ENCODE results near the gene PLEKHM3.

The PLEKHM3 gene

DNA sequence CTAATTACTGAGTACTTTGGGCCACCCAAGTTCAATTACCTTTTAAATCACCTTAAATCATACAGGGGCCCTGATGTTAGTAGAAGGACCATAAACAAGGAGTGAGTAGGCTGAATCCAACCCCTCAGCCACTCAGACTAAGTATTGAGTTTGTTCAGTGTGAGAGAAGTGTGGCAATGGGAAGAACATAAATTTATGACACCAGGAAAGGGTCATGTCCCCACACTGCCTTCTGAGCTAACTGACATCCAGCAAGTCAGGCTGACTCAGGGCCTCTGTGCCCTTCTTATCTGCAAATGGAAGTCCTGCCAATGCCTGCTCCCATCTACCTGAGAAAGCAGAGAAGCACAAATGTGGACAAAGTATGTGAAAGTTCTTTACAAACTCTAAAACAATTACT is 12.9 kb downstream of the PLEKHM3 start:
- H3K4me3 ChIP-seq (ENCODE audit: control insufficient read depth, low read depth, low read length): no peak overlapping the region
- DNase-seq (ENCODE audit: low read depth): no peak
- no peak for TF ChIP-seq CTCF (conservative IDR thresholded peaks at IDR 0.05; ENCODE audit: control insufficient read depth, insufficient read depth, low read depth, low read length)

DNA sequence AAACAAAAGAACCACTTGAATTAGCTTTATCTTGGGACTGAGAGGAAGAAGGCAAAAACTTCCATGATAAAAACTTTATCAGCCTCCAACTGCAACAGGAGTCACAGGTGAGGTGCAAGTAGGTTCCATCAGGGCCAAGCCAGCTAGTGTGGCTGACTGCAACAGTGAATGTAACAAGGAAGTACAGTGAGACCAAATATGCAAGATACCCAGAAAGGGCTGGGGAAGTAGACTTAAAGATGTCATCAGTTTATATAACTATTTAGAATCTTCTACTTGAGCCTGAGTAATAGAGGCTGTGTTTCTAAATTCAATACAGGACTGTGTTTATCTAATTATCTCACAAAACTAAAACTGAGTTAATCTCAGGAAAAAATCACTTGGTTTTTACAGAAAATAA is 14.8 kb downstream of the PLEKHM3 start:
- DNase-seq (ENCODE audit: low read depth): no peak
- no peak overlapping the region for H3K4me3 ChIP-seq (ENCODE audit: control insufficient read depth, low read depth, low read length)
- no peak for TF ChIP-seq CTCF (conservative IDR thresholded peaks at IDR 0.05; ENCODE audit: control insufficient read depth, insufficient read depth, low read depth, low read length)

DNA sequence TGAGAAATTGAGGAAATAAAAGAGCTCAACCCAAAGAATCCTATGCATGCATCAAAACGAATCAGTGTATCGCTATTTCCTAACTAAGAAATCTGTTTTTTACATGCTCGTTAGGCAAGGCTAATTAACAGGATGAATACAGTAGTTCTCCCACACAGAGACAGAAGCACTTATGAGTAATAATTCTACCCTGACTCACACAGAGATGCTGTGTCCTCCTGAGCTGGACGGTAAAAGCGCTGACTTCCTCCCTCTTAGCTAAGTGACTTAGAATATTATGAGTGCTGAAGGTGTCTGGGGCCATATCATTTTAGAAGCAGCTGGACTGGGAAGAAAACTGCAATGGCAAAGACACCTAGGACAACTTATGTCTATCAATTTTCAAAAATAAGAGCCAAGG is 18.5 kb downstream of the PLEKHM3 start:
- no peak for TF ChIP-seq CTCF (conservative IDR thresholded peaks at IDR 0.05; ENCODE audit: control insufficient read depth, insufficient read depth, low read depth, low read length)
- peak; percentile 56 for DNase-seq (ENCODE audit: low read depth)
- H3K4me3 ChIP-seq (ENCODE audit: control insufficient read depth, low read depth, low read length): no peak overlapping the region

DNA sequence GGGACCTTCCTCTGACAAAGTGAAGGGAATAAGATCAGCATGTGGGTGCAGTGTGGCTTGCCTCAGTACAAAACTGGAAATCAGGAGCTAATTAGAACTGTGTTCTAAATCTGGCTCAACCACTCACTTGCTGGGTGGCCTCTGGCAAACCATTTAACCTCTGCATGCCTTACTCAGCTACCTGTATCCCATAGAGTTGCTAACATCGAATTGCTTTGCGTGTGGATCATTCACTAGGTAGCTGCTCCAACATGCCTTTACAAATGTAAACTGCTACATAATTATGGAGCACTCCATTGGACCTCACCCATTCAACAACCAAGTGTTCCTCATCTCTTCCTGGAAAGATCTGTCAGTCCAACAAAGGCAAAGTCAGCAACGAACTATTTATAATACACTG is 19.0 kb downstream of the PLEKHM3 start:
- DNase-seq (ENCODE audit: low read depth): no peak
- TF ChIP-seq CTCF (conservative IDR thresholded peaks at IDR 0.05; ENCODE audit: control insufficient read depth, insufficient read depth, low read depth, low read length): no peak
- H3K4me3 ChIP-seq (ENCODE audit: control insufficient read depth, low read depth, low read length): no peak overlapping the region

- no peak for TF ChIP-seq CTCF (conservative IDR thresholded peaks at IDR 0.05; ENCODE audit: control insufficient read depth, insufficient read depth, low read depth, low read length)
- DNase-seq (ENCODE audit: low read depth): no peak
- no peak overlapping the region for H3K4me3 ChIP-seq (ENCODE audit: control insufficient read depth, low read depth, low read length)
Observed at GRCh38 chr2:208001924-208002323, 23.4 kb downstream of the PLEKHM3 start.

DNA sequence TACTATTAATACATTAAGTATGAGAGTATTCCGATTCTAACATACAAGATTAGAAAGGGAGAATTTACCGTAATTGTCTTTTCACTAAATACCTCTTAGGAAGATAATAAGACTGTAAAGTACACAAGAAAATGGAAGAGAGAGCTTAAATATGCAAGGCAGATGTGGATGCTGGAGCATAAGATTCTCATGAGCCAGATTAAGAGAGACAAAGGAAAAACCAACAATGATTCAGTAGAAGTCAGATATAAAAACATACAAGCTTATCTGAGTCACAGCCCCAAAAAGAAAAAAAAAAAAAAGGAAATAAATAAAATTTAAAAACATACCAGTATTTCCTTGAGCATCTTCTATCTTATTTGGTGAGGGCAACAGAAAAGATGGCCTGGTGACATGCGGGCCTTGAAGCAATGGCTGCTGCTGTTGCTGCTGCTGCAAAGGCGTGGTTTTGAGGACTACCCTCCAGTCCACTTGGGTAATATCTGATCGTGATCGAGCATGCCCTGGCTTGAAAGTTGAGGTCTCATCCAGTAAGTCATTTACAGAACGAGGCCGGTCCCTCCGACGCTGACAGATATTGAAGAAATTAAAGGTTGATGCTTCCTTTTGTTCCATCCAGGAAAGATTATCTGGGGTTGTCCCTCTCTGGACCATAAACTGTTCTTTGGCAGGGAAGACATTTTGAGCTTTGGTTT is 24.5 kb downstream of the PLEKHM3 start:
- no peak for TF ChIP-seq CTCF (conservative IDR thresholded peaks at IDR 0.05; ENCODE audit: control insufficient read depth, insufficient read depth, low read depth, low read length)
- DNase-seq (ENCODE audit: low read depth): peak; percentile 64
- H3K4me3 ChIP-seq (ENCODE audit: control insufficient read depth, low read depth, low read length): no peak overlapping the region

- TF ChIP-seq CTCF (conservative IDR thresholded peaks at IDR 0.05; ENCODE audit: control insufficient read depth, insufficient read depth, low read depth, low read length): no peak
- DNase-seq (ENCODE audit: low read depth): peak; percentile 30
Observed at GRCh38 chr2:207996848-207997247, 28.5 kb downstream of the PLEKHM3 start.

More at GRCh38 chr2:207996848-207997247, 28.5 kb downstream of the PLEKHM3 start:
- no peak overlapping the region for H3K4me3 ChIP-seq (ENCODE audit: control insufficient read depth, low read depth, low read length)
